ENCODE results near the gene C4orf50. TPM values are rescaled to one million over a fixed set of nuclear protein-coding genes. Genes with fewer than 3 reads are reported as not detected.

Gene C4orf50
- total and polyA plus RNA-seq, 8 donors, result under 0.01 to 0.23 (median 0.07) TPM

DNA sequence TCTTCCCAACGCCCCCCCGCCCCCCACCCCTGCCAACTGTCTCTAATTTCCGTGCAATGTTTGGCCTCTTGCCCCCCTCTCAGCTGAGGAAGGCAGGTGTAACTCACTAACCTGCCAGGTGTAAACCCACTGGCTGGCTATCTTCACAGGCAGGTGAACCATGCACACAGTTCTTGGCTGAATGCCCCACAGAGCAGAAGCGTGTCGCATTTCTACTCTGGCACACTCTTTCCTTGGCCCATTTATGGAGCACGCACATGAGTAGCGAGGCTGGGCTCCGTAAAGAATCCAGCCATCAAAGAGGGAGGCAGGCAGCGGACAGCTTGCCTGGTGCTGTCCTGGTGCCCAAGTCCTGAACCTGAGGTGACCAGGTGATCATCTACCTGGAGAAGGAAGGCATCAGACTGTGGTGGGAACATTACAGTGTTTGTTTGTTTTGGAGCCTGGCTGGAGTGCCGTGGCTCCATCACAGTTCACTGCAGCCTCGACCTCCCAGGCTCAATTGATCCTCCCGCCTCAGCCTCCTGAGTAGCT, 86.1 kb downstream of the C4orf50 start:
- H3K27me3 ChIP-seq, result no peaks in the 10 kb centered on the region
- peak in 1 of 4 donors; percentile 48 for ATAC-seq
- H3K27ac ChIP-seq, result no peak overlapping the region
- H3K4me1 ChIP-seq, result no peaks in the 10 kb centered on the region
- intact Hi-C loops (cut with DNase I), result no loop called here
- H3K36me3 ChIP-seq, result no peaks in the 10 kb centered on the region
- TF ChIP-seq, protein P1, sequence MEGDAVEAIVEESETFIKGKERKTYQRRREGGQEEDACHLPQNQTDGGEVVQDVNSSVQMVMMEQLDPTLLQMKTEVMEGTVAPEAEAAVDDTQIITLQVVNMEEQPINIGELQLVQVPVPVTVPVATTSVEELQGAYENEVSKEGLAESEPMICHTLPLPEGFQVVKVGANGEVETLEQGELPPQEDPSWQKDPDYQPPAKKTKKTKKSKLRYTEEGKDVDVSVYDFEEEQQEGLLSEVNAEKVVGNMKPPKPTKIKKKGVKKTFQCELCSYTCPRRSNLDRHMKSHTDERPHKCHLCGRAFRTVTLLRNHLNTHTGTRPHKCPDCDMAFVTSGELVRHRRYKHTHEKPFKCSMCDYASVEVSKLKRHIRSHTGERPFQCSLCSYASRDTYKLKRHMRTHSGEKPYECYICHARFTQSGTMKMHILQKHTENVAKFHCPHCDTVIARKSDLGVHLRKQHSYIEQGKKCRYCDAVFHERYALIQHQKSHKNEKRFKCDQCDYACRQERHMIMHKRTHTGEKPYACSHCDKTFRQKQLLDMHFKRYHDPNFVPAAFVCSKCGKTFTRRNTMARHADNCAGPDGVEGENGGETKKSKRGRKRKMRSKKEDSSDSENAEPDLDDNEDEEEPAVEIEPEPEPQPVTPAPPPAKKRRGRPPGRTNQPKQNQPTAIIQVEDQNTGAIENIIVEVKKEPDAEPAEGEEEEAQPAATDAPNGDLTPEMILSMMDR (IDR thresholded peaks at IDR 0.05), result no peak
- no peak overlapping the region for H3K4me3 ChIP-seq
- H3K9me3 ChIP-seq, result no peaks in the 10 kb centered on the region
- FAIRE-seq, result no peak
- no peak for DNase-seq
- 30 to 32% methylated on average over 12 of the region's 12 CpGs for WGBS, 2 donors

DNA sequence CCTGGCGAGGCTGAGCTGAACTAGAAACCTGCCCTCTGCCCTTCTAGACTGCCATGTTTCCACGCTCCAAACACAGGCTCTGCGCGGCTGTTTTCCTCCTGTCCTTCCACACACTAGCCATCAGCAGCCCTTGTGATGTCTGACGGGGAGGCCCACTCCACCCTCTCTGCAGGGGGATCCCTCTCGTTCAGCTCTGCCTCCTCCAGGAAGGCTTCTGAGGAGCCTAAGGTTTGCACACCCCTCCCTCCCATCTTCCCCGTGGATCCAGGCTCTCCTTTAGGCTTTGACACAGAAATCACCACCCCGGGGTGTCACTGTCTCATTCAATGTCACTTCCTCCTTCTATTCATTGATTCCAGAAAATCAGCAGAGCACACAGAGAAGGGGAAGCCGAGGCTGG, 86.7 kb downstream of the C4orf50 start:
- H3K4me3 ChIP-seq, result no peak overlapping the region
- ATAC-seq, result no peak
- no peak for DNase-seq
- H3K27me3 ChIP-seq, result no peaks in the 10 kb centered on the region
- H3K36me3 ChIP-seq, result no peaks in the 10 kb centered on the region
- no peaks in the 10 kb centered on the region for H3K4me1 ChIP-seq
- intact Hi-C loops (cut with DNase I), result no loop called here
- no peak for FAIRE-seq
- H3K27ac ChIP-seq, result no peak overlapping the region
- 29 to 32% methylated on average over 9 of the region's 9 CpGs for WGBS, 2 donors
- H3K9me3 ChIP-seq, result no peaks in the 10 kb centered on the region
- TF ChIP-seq, protein P1 (IDR thresholded peaks at IDR 0.05), result no peak

GRCh38 chr4:5930876-5931275, 87.4 kb downstream of the C4orf50 start:
- no peaks in the 10 kb centered on the region for H3K36me3 ChIP-seq
- no peak overlapping the region for H3K27ac ChIP-seq
- H3K4me1 ChIP-seq, result no peaks in the 10 kb centered on the region
- TF ChIP-seq, protein P1 (IDR thresholded peaks at IDR 0.05), result no peak
- H3K9me3 ChIP-seq, result no peaks in the 10 kb centered on the region
- intact Hi-C loops (cut with DNase I), result no loop called here
- FAIRE-seq, result no peak
- no peak for DNase-seq
- H3K4me3 ChIP-seq, result no peak overlapping the region
- WGBS, 2 donors, result 32 to 48% methylated on average over 7 of the region's 7 CpGs
- ATAC-seq, result no peak
- no peaks in the 10 kb centered on the region for H3K27me3 ChIP-seq

- no peaks in the 10 kb centered on the region for H3K9me3 ChIP-seq
- H3K4me1 ChIP-seq, result no peaks in the 10 kb centered on the region
- H3K27ac ChIP-seq, result no peak overlapping the region
- no peaks in the 10 kb centered on the region for H3K36me3 ChIP-seq
- H3K27me3 ChIP-seq, result no peaks in the 10 kb centered on the region
- FAIRE-seq (no peak), ATAC-seq (no peak), DNase-seq (no peak)
- TF ChIP-seq, protein P1 (IDR thresholded peaks at IDR 0.05), result no peak
- intact Hi-C loops (cut with DNase I), result no loop called here
- WGBS, 2 donors, result 71 to 75% methylated on average over 8 of the region's 8 CpGs
- no peak overlapping the region for H3K4me3 ChIP-seq
Observed at GRCh38 chr4:5930456-5930855, 87.8 kb downstream of the C4orf50 start.

DNA sequence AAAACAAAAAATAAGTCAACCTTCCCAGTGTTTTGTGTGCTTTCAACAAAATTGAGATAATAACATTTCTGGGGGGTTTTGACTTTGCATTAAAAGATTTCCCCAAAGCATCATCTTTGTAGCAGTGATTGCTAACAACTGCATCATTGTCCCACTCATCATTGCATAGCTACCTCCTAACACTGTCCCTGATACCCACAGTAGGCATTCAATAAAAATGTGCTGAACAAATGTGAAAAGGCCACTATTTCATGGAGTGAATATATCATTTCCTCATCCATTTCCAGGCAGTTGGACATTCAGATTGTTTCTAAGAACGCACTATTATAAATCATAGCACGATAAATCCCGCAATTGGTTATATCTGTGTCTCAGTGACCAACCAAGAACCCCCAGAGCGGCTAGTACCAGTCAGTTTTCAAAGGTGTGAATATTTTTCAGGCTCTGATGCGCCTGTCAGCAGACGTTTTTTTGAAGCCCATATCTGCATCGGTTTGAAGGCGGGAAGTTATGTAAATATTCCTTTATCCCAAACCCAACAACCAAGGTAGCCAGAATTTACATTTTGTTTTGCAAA, 89.3 kb downstream of the C4orf50 start:
- Histone ChIP-seq H3K9me3 (no peaks in the 10 kb centered on the region), H3K4me3 (no peak overlapping the region), H3K36me3 (no peaks in the 10 kb centered on the region), H3K27ac (no peak overlapping the region), H3K4me1 (no peaks in the 10 kb centered on the region), H3K27me3 (no peaks in the 10 kb centered on the region)
- ATAC-seq (no peak), FAIRE-seq (no peak), DNase-seq (no peak)
- intact Hi-C loops (cut with DNase I), result no loop called here
- 55 to 63% methylated on average over 8 of the region's 8 CpGs for WGBS, 2 donors
- TF ChIP-seq, protein P1 (IDR thresholded peaks at IDR 0.05), result no peak
